Brain pericyte (primary cell): ENCODE data around the gene TROAP.
"Not testable (repeated sequence)": the region's sequence is repeated elsewhere in the genome, so short reads cannot be mapped to it uniquely, and the experiment has no call there.

Experiments
- DNase-seq: peaks from one replicate; pipeline ENCODE4 v3.0.0-alpha.2; 2012; ENCODE audit warnings: low read depth, low spot score

The TROAP gene, protein sequence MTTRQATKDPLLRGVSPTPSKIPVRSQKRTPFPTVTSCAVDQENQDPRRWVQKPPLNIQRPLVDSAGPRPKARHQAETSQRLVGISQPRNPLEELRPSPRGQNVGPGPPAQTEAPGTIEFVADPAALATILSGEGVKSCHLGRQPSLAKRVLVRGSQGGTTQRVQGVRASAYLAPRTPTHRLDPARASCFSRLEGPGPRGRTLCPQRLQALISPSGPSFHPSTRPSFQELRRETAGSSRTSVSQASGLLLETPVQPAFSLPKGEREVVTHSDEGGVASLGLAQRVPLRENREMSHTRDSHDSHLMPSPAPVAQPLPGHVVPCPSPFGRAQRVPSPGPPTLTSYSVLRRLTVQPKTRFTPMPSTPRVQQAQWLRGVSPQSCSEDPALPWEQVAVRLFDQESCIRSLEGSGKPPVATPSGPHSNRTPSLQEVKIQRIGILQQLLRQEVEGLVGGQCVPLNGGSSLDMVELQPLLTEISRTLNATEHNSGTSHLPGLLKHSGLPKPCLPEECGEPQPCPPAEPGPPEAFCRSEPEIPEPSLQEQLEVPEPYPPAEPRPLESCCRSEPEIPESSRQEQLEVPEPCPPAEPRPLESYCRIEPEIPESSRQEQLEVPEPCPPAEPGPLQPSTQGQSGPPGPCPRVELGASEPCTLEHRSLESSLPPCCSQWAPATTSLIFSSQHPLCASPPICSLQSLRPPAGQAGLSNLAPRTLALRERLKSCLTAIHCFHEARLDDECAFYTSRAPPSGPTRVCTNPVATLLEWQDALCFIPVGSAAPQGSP

DNA sequence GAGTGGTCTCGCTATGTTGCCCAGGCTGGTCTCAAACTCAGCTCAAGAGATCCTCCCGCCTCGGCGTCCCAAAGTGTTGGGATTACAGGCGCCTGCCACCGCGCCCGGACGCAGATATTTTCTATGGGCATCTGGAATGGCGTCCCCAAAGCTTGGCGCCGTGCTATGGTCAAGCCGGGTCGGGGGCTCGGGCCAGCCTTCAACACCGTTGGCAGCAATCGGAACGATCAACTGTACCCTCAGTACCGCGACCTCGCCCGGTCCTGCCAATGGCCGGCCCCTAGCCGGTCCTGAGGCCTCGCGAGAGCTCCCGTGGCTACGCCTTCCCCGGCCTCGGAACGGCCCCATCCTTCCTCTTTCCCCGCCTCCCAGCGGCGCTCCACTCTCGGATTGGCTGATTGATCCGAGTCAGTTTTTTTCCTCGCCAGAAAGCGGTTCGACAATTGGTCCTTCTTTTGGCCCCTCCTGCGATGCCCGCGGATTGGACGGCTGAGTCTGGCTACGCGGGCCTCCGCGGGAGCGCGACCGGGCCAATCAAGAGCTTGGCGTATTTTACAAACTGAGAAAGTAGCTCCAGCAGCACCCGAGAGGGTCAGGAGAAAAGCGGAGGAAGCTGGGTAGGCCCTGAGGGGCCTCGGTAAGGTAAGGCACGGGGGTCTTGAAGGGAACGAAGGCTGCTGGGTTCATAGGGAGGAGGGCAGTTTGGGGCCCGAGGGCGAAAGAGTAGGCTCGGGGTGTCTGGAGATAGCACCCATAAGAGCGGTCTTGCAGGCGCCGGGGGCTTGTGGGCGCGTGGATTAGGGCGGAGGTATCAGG, at the start of gene TROAP:
TROAP (plus strand) TSS at position 548 of the 816 bp plus-strand sequence. CDS start 354 bp downstream, outside the sequence.
- peak; percentile 96 for DNase-seq

DNA sequence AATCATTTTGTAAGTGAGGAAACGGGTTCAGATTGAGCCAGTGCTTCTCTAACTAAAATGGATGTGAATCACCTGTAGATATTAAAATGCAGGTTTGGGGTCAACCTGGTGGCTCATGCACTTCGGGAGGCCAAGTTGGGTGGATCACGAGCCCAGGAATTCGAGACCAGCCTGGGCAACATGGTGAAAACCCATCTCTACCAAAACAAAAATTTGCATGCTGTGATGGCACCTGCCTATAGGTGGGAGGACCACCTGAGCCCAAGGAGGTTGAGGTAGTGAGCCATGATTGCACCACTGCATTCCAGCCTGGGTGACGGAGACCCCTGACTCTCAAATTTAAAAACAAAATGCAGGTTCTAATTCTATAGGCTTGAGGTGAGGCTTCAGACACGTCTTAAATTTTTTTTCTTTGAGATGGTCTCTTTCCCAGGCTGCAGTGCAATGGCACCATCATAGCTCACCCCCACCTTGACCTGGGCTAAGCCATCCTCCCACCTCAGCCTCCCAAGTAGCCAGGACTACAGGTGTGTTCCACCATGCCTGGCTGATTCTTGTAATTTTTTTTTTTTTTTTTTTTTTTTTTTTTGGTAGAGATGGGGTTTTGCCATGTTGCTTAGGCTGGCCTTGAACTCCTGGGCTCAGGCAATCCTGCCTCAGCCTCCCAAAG, 49.2 kb upstream of the TROAP start:
- no peak for DNase-seq

DNA sequence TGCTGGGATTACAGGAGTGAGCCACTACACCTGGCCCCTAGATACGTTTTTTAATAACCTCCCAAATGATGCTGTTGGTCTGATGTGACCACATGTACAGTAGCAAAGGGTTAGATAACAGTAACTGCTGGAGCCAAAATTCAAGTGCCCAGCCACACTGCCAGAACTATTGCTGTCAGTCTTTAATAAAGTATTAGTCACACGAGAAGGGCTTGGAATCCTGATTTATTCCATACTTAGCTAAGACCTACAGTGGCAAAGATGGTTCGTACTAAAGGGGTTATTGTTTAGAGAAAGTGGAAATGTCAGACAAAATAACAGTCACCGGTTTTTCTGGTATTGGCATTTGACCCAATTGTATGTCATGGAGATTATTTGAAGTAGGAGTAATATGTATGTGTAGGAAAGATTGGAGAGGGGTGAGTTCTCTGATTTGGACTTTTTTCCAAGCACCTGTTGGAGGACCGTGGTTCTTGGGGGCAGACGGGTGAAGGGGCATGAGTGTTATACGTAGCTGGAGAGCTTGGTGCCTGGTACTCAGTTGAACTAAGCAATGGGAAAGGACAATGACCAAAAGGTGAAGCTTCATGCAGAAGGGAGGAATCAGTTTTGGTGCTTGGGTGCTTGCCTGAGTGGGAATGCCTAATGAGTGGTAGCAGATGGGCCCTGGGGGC, 48.5 kb upstream of the TROAP start:
- DNase-seq, result no peak

DNA sequence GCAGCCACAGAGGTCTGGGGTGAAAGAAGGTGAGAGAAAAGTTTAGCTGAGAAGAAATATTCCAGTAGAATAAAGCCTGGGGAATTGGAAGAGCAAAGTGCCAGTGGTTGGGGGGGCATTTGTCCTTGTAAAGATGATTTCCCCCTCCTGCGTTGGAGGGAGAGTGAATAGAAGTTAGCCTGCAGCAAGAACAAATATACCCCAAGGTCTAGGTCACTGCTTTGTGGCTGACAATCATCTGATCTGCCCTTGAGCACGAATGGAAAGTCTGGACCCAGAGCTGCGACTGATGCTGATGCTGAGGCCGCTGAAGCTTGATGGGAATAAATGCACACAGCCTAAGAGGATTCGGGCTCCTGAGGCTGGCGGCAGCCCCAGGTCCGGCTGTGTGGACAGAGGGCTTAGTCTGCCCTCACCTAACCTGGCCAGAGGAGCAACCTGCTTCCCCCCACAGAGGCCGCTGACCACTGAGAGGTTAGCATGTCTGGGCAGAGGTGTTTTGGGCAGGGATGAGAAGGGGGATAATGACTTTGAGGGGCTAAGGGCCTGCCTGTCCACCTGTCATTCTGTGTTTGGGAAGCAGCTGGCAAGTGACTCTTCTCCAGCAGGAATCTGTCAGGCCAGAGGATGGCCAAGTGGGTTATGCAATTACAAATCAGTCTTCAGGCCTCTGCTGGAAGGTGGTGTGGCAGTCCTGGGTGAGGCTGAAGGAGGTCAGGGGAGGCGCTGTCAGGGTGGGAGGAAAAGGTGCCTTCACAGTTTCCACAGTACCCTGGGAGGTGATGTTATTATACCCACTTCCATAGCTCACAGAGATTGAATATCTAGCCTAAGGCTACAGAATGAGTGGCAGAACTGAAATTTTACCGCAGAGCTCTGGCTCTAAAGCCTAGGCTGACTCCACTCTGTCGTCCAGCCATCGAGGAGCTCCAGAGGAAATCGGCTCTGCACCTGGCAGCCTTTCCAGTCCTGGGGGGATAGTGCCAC, 46.5 kb upstream of the TROAP start:
- DNase-seq, result no peak

DNA sequence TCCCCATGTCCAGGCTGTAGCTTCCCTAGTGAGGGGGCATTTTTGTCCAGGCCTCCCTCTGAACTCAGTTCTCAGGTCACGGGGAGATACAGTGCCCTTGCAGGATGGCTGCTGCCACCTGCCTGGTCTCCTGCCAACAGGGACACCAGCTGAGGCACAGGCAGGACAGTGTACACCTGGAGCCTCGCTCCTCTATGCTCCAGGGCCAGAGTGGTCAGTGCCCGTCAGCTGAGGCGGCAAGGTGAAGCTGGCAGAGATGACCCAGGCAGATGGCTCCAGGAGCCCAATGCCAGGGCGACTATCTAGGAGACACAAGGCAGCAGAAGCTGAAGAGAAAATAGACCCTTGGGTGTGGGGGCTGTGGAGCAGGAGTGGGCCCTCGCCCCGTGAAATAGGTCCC, 45.6 kb upstream of the TROAP start:
- no peak for DNase-seq

DNA sequence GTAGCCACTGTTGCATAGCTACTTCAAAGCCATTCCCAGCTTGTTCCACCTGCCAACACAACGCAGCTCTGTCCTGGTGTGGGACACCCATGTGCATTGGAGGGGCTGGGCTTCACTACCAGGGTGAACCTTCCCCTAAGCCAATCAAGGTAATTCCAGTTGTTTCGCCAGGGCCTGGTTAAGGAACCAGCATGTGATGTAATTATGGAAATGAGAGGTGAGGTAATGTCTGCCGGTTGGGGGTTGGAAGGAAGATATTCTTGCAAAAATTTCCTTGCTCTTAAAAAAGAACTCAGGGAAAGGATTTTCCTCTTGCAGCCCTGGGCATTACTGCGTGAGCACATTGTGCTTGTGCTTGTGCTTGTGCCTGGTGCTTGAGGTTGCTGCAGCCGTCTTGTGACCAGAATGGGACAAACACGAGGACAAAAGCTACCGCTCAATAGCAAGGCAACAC, 43.3 kb upstream of the TROAP start:
- no peak for DNase-seq

DNA sequence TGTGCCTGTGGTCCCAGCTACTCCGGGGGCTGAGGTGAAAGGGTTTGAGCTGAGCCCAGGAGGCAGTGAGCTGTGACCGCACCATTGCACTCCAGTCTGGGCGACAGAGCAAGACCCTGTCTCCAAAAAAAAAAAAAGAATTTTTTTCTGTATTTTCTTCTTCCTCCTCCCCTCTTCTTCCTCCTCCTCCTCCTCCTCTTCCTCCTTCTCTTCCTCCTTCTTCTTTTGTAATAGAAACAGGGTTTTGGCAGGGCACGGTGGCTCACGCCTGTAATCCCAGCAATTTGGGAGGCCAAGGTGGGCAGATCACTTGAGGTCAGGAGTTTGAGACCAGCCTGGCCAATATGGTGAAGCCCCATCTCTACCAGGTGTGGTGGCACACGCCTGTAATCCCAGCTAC, 42.5 kb upstream of the TROAP start:
- not testable (repeated sequence) for DNase-seq

DNA sequence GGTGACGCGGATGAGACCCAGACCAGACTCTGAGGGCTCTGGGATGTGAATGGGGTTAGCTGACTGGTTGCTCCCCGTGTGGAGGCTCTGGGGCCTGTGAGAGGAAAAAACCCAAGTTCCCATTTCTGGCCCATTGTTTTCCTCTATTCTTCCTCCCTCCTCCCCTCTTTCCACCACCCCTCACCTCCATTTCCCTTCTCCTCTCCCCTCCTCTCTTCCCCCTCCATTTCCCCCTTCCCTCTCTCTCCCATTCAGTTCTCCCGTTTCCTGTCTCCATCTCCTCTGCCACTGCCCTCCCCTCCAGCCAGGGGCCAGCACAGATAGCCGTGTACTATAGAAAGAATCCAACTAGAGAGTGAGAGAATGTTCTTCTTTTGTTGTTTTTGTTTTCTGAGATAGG, 40.8 kb upstream of the TROAP start:
- no peak for DNase-seq

DNA sequence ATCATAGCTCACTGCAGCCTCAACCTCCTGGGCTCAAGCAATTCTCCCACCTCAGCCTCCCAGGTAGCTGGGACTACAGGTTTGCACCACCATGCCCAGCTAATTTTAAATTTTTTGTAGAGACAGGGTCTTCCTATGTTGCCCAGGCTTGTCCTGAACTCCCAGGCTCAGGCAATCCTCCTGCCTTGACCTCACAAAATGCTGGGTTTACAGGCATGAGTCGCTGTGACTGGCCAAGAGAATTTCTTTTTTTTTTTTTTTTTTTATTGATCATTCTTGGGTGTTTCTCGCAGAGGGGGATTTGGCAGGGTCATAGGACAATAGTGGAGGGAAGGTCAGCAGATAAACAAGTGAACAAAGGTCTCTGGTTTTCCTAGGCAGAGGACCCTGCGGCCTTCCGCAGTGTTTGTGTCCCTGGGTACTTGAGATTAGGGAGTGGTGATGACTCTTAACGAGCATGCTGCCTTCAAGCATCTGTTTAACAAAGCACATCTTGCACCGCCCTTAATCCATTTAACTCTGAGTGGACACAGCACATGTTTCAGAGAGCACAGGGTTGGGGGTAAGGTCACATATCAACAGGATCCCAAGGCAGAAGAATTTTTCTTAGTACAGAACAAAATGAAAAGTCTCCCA, 40.2 kb upstream of the TROAP start:
- not testable (repeated sequence) for DNase-seq

DNA sequence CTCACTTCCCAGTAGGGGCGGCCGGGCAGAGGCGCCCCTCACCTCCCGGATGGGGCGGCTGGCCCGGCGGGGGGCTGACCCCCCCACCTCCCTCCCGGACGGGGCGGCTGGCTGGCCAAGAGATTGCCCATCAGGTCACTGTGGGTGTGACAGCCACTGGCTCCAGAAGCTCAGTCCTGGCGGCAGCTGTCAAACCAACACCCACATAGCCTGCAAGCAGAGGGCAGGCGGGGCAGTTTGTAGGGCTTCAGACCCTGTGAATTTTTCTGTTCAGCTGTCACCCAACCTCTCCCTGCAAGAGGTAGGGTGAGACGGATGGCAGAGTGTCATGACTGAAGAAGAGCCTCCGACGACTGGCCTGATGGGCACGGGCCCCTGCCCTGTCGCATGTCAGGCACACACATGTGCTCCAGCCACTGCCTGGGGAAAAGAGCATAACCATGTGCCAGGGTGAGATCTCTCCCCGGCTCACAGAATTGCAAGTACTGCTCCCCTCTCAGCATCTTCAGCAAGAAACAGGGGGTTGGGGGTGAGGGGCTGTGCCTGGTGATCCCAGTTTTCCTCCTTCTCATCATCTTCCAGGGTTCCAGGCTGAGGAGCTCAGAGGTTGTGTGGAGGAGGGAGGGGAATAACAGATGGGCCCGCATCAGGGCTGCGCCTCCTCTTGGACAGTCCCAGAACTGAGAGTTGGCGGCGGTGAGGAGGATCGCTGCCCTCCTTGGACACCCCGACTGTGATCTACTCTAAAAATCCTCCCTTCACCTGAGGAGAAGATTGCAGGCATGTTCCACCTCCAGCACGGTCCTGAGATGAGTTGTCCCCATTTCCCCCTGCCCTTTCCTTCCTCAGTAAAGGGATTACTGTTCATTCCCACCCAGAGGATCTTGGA, 39.3 kb upstream of the TROAP start:
- no peak for DNase-seq

DNA sequence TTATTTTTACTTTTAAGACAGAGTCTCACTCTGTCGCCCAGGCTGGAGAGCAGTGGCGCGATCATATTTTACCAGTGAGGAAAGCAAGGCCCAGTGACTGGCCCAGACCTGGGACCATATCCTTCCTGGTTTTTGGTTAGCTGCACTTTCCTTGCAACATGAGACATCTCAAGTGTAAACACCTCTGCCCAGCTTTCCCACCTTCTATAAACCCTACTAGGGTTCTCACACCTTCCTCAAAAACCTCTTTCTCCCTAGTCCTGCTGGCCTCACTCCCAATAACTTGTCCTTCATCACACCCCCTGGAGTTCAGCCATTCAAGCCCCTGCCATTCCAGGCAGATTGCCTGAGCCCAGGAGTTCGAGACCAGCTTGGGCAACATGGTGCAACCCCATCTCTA, 38.4 kb upstream of the TROAP start:
- no peak for DNase-seq

DNA sequence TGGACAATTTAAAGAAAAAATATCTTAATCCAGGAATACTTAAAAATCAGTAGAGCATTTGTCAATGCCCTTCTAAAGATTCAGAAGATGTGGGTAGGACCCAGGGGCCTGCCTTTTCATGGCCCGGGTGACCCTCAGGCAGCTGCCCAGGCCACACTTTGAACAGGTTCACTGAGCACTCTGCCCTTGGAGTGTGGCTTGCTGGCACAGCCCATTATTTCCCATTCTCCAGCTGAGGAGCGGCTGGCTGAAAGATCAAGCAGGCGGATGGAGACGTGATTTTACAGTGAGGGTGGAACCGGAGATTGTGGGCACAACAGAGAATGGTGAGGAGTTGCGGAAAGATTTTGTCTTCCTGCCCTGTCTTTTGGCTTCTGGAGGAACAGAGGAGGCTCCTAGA, 35.2 kb upstream of the TROAP start:
- DNase-seq, result no peak

DNA sequence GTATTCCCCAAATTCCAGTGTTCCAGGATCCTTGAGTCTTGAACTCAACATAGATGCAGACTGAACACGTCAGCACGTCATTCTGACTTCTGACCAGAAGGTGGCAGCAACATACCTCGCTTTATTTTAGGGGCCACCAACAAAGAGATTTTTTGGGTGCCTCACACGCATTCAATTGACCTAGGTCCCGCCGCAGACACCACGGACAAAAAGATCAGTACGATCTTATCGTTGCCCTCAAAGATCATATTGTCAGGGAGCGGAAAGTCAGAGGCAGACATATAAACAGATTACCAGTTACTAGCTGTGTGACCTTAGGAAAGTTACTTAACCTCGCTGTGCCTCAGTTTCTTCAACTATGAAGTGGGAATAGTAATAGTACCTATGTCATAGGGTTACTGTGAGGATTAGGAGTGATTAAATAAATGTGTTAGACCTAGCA, 34.6 kb upstream of the TROAP start:
- no peak for DNase-seq

DNA sequence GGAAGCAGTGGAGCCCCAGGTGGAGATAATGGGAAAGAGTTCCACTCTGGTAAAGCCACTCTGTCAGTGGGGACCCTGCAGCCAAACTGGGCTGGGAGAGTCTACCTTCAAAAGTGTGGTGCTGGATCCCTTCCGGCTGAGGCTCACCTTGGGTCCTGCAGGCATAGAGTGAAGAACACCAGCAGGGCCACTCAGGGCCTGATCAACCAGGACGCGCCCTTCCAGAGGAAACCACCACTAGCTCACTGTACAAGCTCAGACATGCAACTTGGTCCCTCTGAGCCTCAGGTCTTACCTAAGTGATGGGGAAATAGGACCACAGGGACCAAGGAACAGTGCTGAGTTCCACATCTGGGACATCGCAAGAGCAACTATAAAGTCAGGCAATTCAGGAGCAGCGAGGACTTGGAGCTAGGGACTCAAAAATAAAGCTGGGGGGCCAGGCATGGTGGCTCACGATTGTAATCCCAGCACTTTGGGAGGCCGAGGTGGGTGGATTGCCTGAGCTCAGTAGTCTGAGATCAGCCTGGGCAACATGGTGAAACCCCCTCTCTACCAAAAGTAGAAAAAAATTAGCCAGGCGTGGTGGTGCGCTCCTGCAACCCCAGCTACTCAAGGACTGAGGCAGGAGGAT, 34.0 kb upstream of the TROAP start:
- no peak for DNase-seq

DNA sequence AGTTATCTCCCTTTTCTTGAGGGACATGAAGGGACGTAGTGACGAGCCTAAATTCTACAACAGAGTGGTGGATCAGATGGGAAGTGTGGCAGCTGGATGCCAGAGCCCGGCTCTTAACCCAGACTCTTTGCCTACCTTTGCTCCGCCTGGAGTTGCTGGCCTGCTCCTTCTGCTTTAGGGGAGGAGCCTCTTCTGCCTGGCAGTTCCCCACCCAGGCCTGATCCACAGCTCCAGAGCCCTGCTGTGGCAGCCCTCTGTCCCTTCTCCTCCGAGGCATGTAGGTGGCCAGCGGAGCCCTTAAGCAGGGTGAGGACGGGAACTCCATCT, 30.4 kb upstream of the TROAP start:
- no peak for DNase-seq

DNA sequence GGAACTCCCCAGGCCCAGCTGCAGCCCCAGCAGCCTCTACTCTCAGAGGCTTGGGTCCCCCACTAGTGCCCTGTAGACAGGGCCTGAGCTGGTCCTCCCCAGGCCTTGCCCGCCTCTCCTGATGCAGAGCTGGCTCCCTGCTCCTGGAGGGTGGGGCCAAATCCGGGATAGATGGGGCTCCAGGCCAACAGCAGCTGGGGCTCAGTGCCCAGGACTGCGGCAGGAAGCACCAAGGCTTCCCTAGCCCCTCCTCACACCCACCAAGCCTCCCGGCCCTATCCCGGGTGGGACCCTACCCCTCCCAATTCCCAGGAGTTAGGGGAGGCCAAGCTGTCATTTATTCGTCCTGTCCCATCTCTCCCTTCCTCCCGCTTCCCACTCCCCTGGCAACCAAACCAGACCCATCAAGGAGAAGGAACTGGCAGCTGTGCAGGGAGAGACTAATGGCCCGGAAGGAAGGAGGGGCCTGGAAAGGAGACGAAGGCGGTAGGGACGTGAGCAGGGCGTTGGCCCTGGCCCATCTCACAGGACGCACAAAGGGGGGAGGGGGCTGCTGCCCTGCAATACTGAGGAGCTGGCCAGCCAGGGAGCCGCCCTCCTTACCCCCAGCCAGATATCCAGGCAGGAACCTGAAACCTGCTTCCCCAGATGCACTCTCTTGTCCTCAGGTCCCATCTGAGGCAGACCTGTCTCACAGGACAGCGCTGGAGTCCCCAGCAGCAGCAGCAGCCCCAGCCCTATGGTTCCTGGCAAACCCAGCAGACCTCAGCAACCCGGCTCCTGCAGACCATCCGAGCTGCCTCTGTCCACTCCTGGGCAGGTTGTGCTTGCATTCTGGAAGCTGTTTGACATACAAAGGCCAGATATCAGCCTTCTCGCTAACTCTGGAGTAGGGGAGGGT, 29.7 kb upstream of the TROAP start:
- no peak for DNase-seq
